Measurements from ENCODE around the gene NANOS2.

- TF ChIP-seq, protein P1, sequence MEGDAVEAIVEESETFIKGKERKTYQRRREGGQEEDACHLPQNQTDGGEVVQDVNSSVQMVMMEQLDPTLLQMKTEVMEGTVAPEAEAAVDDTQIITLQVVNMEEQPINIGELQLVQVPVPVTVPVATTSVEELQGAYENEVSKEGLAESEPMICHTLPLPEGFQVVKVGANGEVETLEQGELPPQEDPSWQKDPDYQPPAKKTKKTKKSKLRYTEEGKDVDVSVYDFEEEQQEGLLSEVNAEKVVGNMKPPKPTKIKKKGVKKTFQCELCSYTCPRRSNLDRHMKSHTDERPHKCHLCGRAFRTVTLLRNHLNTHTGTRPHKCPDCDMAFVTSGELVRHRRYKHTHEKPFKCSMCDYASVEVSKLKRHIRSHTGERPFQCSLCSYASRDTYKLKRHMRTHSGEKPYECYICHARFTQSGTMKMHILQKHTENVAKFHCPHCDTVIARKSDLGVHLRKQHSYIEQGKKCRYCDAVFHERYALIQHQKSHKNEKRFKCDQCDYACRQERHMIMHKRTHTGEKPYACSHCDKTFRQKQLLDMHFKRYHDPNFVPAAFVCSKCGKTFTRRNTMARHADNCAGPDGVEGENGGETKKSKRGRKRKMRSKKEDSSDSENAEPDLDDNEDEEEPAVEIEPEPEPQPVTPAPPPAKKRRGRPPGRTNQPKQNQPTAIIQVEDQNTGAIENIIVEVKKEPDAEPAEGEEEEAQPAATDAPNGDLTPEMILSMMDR (conservative IDR thresholded peaks at IDR 0.05), result no peak
- no peak for TF ChIP-seq ZFX (IDR thresholded peaks at IDR 0.05)
Observed at GRCh38 chr19:45890877-45891276, 23.7 kb downstream of the NANOS2 start.

All from C4-2B (cell line).